Kidney glomerular epithelial cell (primary cell): Measurements from ENCODE around the gene FRG1.
"Not testable (repeated sequence)": the region's sequence is repeated elsewhere in the genome, so short reads cannot be mapped to it uniquely, and the experiment has no call there.

Experiments
- DNase-seq: peaks from one replicate; lab custom pipeline; 2025; lab: John Stamatoyannopoulos, UW

FRG1 gene

DNA sequence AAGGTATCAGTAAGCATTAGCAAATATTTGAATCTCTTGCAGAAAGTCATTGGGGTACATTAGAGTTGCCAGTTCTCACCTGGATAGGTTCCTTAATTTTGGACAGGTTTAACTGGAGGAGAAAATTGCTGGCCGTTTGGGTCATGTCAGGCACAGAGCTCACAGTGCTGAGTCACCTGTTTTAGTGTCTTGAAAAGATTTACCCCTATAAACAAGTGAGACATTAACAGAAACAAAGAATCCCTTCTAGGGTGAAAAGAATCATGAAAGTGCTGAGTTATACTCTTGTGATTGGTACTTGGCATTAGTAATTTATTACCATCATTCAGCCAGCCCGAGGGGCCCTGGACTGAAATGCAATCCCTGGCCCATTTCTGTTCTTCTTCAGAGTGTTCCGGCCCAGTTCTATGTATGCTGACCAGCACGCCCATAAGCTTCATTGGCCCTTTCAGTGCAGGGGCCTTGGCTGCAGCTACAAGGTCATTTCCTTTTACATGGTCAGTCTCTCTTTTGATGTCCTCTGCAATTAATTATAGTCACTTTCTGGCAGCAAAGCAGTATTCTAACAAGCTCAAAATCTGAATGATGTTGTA, 45.1 kb downstream of the FRG1 start:
- DNase-seq = not testable (repeated sequence)

DNA sequence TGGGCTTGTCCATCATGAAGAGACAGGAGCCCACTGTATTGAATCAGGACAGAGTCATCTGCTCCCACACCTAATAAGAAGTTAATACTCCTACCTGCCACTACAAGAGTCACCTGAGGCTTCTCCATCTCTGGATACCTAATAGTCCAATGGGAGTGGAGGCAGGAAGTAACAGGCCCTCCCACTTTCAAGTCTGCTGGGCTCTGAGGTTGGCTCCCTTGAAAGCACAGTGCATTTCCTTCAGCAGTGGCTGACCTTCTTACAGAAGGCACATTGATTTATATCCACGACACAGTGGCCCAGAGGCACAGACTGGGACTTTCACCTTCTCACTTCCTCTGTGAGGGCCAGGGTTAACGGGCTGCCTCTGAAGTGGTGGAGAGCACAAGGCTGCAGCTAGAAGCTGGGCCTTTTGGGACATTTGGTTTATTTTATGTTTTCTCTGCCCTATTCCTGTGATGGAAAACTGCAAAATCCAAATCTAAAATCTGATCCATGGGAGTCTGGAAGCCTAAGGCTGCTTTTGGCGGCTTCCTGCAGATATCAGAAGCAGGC, 48.3 kb downstream of the FRG1 start:
- DNase-seq = no peak

DNA sequence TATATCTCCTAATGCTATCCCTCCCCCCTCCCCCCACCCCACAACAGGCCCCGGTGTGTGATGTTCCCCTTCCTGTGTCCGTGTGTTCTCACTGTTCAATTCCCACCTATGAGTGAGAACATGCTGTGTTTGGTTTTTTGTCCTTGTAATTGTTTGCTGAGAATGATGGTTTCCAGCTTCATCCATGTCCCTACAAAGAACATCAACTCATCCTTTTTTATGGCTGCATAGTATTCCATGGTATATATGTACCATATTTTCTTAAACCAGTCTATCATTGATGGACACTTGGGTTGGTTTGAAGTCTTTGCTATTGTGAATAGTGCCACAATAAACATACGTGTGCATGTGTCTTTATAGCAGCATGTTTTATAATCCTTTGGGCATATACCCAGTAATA, 49.3 kb downstream of the FRG1 start:
- DNase-seq = not testable (repeated sequence)
